RWPE2 (cell line): Measurements from ENCODE around the gene ELAVL4.

Experiments
- ATAC-seq: fragments of 200-7000 bp; cut with Tn5 transposase; 3 replicates; pipeline ENCODE4 v1.9.1; 2021; ENCODE audit warnings: low read depth
- DNase-seq: peaks from one replicate; pipeline ENCODE4 v3.0.0-alpha.2; 2020; ENCODE audit warnings: low spot score
- H3K27ac ChIP-seq: fragments of 450-650 bp; 2 replicates; pipeline ENCODE4 v1.5.1; 2017; ENCODE audit warnings: mild to moderate bottlenecking; ENCODE audit not compliant: poor library complexity, severe bottlenecking
- H3K27me3 ChIP-seq: fragments of 250-450 bp; sonication (Bioruptor Pico); 2 replicates; pipeline ENCODE4 v1.5.1; 2021; ENCODE audit warnings: mild to moderate bottlenecking, moderate library complexity; ENCODE audit not compliant: insufficient read depth, poor library complexity, severe bottlenecking
- H3K36me3 ChIP-seq: fragments of 250-450 bp; sonication (Bioruptor Pico); 2 replicates; pipeline ENCODE4 v1.5.1; 2020; ENCODE audit warnings: low read depth, mild to moderate bottlenecking, moderate library complexity
- H3K4me1 ChIP-seq: fragments of 250-450 bp; sonication (Bioruptor Pico); 2 replicates; pipeline ENCODE4 v1.5.1; 2021; ENCODE audit warnings: mild to moderate bottlenecking, moderate library complexity; ENCODE audit not compliant: insufficient read depth, poor library complexity, severe bottlenecking
- H3K4me3 ChIP-seq: fragments of 250-450 bp; sonication (Bioruptor Pico); 2 replicates; pipeline ENCODE4 v1.5.1; 2021; ENCODE audit warnings: mild to moderate bottlenecking, moderate library complexity; ENCODE audit not compliant: severe bottlenecking
- H3K9me3 ChIP-seq: fragments of 250-450 bp; sonication (Bioruptor Pico); 2 replicates; pipeline ENCODE4 v1.5.1; 2021; ENCODE audit warnings: mild to moderate bottlenecking, moderate library complexity; ENCODE audit not compliant: severe bottlenecking
- TF ChIP-seq, protein P1 (sequence below): fragments of 450-650 bp; IDR thresholded peaks from one replicate; pipeline ENCODE4 v1.5.1; 2017; ENCODE audit warnings: mild to moderate bottlenecking, moderate library complexity; ENCODE audit not compliant: poor library complexity, severe bottlenecking

The ELAVL4 gene

GRCh38 chr1:50231209-50231608 is 122.5 kb downstream of the ELAVL4 start:
- TF ChIP-seq, protein P1, sequence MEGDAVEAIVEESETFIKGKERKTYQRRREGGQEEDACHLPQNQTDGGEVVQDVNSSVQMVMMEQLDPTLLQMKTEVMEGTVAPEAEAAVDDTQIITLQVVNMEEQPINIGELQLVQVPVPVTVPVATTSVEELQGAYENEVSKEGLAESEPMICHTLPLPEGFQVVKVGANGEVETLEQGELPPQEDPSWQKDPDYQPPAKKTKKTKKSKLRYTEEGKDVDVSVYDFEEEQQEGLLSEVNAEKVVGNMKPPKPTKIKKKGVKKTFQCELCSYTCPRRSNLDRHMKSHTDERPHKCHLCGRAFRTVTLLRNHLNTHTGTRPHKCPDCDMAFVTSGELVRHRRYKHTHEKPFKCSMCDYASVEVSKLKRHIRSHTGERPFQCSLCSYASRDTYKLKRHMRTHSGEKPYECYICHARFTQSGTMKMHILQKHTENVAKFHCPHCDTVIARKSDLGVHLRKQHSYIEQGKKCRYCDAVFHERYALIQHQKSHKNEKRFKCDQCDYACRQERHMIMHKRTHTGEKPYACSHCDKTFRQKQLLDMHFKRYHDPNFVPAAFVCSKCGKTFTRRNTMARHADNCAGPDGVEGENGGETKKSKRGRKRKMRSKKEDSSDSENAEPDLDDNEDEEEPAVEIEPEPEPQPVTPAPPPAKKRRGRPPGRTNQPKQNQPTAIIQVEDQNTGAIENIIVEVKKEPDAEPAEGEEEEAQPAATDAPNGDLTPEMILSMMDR = no peak
- no peaks in the 10 kb centered on the region for H3K27me3 ChIP-seq
- H3K9me3 ChIP-seq = no peaks in the 10 kb centered on the region
- no peaks in the 10 kb centered on the region for H3K4me1 ChIP-seq
- ATAC-seq (no peak), DNase-seq (no peak)
- H3K27ac ChIP-seq = no peak overlapping the region
- H3K4me3 ChIP-seq = no peak overlapping the region
- H3K36me3 ChIP-seq = no peaks in the 10 kb centered on the region

GRCh38 chr1:50232336-50232735 is 123.6 kb downstream of the ELAVL4 start:
- TF ChIP-seq, protein P1 = no peak

GRCh38 chr1:50236656-50237055 is 127.9 kb downstream of the ELAVL4 start:
- TF ChIP-seq, protein P1 = no peak
- H3K36me3 ChIP-seq = no peaks in the 10 kb centered on the region
- H3K4me3 ChIP-seq = no peak overlapping the region

More at GRCh38 chr1:50232336-50232735, 123.6 kb downstream of the ELAVL4 start:
- Histone ChIP-seq H3K36me3 (no peaks in the 10 kb centered on the region), H3K9me3 (no peaks in the 10 kb centered on the region), H3K4me3 (no peak overlapping the region), H3K4me1 (no peaks in the 10 kb centered on the region), H3K27ac (no peak overlapping the region), H3K27me3 (no peaks in the 10 kb centered on the region)
- ATAC-seq = no peak
- no peak for DNase-seq

GRCh38 chr1:50237056-50237455 is 128.3 kb downstream of the ELAVL4 start:
- ATAC-seq (no peak), DNase-seq (no peak)
- Histone ChIP-seq H3K4me3 (no peak overlapping the region), H3K9me3 (no peaks in the 10 kb centered on the region), H3K27me3 (no peaks in the 10 kb centered on the region), H3K4me1 (no peaks in the 10 kb centered on the region), H3K27ac (no peak overlapping the region), H3K36me3 (no peaks in the 10 kb centered on the region)
- TF ChIP-seq, protein P1 = no peak

More at GRCh38 chr1:50236656-50237055, 127.9 kb downstream of the ELAVL4 start:
- no peak for DNase-seq
- Histone ChIP-seq H3K27me3 (no peaks in the 10 kb centered on the region), H3K27ac (no peak overlapping the region), H3K4me1 (no peaks in the 10 kb centered on the region), H3K9me3 (no peaks in the 10 kb centered on the region)
- ATAC-seq = no peak

- Histone ChIP-seq H3K4me3 (no peak overlapping the region), H3K27ac (no peak overlapping the region)
- ATAC-seq = no peak
Observed at GRCh38 chr1:50243939-50244338, 135.2 kb downstream of the ELAVL4 start.

More at GRCh38 chr1:50243939-50244338, 135.2 kb downstream of the ELAVL4 start:
- H3K9me3 ChIP-seq = no peaks in the 10 kb centered on the region
- no peak for DNase-seq
- no peaks in the 10 kb centered on the region for H3K36me3 ChIP-seq
- no peaks in the 10 kb centered on the region for H3K27me3 ChIP-seq
- no peaks in the 10 kb centered on the region for H3K4me1 ChIP-seq
- TF ChIP-seq, protein P1 = no peak
